LNCAP (cell line): Measurements from ENCODE around the gene CASZ1.

Source experiments
- TF ChIP-seq, protein P1 (sequence below): fragments of 450-650 bp; IDR thresholded peaks from 2 replicates; pipeline ENCODE4 v1.5.1; 2017; ENCODE audit warnings: mild to moderate bottlenecking

The CASZ1 gene

DNA sequence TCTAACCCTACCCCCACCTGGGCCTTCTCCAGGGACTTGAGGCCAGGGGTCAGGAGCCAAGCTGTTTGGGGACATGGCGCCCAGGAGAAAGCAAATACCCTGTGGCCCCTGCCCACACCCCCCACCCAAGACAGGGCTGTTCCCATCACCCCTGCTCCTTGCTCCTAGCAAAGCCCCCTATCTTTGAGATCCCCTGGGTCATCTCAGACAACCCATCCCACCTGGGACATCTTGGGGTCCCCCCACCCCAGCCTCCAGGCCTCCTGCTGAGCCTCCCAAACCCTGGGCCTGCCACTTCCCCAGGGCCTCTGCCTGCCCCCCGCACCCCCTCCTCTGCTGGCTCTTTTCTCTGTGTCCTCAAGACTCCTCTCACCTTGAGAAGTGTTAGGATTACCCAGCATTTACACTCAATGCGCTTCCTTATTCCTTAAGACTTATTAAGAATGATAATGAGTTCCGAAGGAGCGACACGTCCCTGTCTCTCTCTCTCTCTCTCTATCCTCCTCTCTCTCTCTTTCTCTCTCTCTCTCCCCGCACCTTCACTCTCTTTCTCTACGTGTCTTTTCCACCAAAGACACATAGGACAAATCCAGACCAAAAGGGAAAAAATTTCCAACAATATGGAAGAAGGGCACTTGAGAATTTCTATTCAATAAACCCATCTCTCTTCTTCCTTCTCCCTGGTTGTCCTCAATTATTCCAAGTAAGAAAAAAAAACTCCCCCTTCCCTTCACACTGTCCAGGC is 7.2 kb downstream of the CASZ1 start:
- TF ChIP-seq, protein P1, sequence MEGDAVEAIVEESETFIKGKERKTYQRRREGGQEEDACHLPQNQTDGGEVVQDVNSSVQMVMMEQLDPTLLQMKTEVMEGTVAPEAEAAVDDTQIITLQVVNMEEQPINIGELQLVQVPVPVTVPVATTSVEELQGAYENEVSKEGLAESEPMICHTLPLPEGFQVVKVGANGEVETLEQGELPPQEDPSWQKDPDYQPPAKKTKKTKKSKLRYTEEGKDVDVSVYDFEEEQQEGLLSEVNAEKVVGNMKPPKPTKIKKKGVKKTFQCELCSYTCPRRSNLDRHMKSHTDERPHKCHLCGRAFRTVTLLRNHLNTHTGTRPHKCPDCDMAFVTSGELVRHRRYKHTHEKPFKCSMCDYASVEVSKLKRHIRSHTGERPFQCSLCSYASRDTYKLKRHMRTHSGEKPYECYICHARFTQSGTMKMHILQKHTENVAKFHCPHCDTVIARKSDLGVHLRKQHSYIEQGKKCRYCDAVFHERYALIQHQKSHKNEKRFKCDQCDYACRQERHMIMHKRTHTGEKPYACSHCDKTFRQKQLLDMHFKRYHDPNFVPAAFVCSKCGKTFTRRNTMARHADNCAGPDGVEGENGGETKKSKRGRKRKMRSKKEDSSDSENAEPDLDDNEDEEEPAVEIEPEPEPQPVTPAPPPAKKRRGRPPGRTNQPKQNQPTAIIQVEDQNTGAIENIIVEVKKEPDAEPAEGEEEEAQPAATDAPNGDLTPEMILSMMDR: no peak

DNA sequence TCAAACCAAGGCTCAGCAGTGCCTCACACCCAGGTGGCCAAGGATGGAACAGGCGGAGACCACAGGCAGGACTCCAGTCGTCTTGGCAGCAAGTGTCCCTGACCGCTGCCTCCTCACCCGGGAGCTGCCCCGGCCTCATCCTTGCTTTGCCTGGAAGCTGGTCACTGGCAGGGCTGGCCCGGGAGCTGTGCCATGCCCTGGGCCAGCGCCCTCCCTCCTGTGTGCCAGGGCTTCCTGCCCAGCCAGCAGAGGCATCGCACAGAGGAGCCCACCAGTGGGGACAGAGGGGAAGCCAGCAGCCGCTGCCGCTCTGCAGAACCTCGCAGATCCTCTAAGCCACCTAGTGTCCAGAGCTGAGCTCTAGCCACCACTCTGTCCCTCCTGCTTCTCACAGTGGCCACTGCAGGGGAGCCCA is 7.8 kb downstream of the CASZ1 start:
- TF ChIP-seq, protein P1: peak; percentile 41

DNA sequence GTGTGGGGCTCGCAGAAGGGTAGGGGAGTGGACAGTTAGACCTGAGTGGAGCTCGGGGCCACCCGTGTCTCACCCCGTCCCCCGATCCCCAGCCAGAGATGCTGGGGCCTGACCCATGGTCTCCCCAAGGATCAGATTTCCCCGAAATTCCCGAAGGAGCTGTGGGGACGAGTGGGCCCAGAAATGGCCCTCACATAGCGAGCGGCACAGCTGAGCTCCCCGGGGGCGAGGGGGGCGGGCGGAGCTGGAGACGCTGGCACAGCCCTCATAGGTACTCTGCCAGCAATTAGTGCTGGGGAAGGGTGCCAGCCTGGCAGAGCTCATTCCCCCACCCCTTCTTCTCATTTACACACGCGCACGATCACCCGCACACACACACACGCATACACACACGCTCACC is 9.2 kb downstream of the CASZ1 start:
- TF ChIP-seq, protein P1: no peak

DNA sequence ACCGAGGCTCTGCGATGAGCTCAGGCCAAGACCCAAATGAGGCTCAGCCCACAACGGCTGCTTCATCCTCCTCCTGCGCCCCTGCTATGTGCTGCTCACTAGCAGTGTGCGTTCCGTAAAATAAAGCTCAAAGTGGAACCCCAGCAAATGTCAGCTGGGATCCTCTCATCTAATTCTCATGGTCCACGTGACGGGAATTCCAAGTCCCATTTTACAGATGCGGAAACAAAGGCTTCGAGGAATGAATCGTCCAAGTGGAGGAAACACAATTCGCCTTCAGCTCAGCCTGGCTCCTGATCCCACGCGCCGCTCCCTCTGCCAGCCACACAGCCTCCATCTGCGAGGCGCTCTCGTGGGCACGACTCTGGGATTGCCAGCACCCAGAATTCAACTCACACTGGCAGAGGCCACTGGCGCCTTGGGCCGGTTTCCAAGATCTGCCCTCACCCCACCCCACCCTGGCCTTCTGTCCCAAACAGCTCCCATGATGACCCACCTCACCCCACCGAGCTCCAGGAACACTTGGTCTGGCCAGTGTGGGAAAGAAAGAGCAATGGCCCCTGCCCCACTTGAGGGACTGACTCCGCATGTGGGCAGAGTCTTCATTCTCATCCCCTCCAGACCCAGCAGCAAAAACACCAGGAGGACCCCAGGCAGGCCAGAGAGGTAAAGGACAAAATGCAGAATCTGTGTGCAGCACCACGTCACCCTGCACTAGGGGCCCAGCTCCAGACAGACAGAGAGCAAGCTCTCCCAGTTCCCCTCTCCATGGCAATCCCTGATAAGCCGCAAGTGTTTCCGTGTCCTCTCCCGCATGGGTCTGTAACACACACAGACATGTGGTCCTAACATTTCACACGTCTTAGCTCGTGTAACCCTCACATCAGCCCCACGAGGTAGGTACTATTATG is 10.5 kb downstream of the CASZ1 start:
- TF ChIP-seq, protein P1: no peak

DNA sequence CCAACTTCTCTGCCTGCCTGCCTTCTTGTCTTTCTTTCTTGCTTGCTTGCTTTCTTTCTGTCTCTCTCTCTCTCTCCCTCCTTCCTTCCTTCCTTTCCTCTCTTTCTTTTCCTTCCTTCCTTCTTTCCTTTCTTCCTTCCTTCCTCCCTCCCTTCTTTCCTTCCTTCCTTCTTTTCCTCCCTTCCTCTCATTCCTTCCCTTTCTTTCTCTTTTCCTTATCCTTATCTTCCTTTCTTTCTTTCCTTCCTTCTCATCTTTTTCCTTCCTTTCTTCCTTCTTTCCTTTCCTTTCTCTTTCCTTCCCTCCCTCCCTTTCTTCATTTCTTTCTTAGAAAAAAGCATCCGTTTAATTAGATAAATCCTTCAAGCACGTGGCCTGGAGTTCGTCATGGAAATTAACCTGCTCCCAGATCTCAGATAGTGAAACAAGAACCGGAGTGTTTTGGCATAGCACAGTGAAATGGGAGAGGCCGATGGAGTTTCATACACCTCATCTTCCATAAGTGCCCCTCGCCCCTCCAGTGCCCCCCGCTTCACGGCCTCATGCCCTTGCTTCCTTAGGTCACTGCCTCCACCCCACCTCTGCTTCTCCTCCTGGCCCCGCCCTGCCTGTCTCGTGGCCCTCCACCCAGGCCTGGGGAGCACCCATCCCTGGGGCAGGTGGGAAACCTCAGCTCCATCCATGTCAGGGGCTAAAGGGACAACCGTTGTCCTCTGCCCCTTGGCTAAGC is 11.3 kb downstream of the CASZ1 start:
- TF ChIP-seq, protein P1: no peak

DNA sequence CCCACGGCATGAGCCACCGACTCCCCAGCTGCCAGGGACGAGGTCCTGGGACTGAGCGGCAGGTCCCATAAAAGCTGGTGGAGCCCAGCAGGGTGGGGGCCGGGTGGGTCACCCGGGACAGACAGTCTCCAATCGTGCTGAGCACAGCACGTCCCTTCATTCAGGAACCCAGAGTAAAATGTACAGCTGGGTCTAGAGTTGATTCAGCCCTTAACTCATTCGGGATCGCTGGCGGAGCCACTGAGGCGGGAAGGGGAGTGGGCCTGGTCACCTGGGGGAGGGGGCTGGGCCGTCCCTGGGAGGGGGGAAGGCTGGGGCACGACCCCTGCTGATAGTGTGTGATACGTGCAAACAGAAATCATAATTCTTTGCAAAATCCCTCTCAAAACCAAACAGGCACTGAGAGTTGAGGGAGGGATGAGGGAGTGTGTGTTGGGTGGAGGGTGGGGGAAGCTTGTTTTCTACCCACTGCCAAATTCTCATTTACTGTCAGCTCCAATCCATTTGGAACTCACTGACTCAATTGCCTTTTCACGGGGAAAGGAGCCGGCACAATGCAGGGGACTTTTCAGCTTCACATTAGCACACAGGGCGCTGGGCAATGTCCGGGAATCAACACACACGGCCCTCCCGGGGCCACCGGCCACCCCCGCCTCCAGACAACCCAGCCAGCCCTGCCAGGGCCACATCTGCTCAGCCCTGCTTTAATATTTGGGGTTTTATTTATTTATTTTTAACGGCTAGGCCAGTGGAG is 13.8 kb downstream of the CASZ1 start:
- TF ChIP-seq, protein P1: no peak

DNA sequence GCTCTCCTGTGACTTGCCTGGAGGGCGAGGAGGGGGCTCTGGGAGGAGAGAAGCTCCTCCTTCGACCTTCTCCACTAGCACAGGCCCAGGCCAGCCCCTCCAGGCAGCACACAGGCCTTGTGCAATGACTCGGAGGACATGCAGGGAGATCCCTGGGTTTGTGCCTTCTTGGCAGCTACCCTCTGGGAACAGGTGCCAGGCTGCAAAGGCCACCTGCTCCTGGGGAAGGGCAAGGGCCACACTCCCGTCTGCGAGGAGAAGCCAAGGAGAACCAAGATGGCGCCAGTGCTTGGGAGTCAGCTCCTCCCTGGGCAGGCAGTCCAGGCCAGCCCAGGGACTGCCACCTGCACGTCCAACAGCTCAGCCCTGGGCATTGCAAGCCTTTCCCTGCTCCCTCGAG is 15.3 kb downstream of the CASZ1 start:
- TF ChIP-seq, protein P1: no peak
